Fibroblast of villous mesenchyme (primary cell): ENCODE results near the gene NUP88. TPM values are rescaled to one million over a fixed set of nuclear protein-coding genes. Genes with fewer than 3 reads are reported as not detected.
"Not testable (repeated sequence)": the region's sequence is repeated elsewhere in the genome, so short reads cannot be mapped to it uniquely, and the experiment has no call there.

Experiments used
- DNase-seq: peaks from one replicate; pipeline ENCODE4 v3.0.0-alpha.2; 2010; ENCODE audit warnings: low read depth
- H3K4me3 ChIP-seq: 2 replicates; pipeline ENCODE4 v1.5.1; 2011; ENCODE audit warnings: low read depth, mild to moderate bottlenecking, low read length
- CTCF ChIP-seq: IDR thresholded peaks from 2 replicates; pipeline ENCODE4 v1.5.1; 2012; ENCODE audit warnings: low read depth, mild to moderate bottlenecking, low read length; ENCODE audit not compliant: insufficient read depth
- total RNA-seq: library from RNA; depleted of rRNA; stranded (reverse); fragments of >200 nt; gene quantifications from 2 replicates; pipeline ENCODE4 v1.2.3, GENCODE V29; 2012

NUP88 gene
- total RNA-seq, 1 donor = 106 TPM

GRCh38 chr17:5431949-5432556 lies 12.6 kb upstream of the NUP88 start:
- H3K4me3 ChIP-seq = no peak overlapping the region
- no peak for TF ChIP-seq CTCF
- no peak for DNase-seq

- not testable (repeated sequence) for DNase-seq, H3K4me3 ChIP-seq
Measured at GRCh38 chr17:5431234-5431633, 11.8 kb upstream of the NUP88 start.

- TF ChIP-seq CTCF = no peak
- no peak overlapping the region for H3K4me3 ChIP-seq
- DNase-seq = no peak
Measured at GRCh38 chr17:5430413-5430999, 11.0 kb upstream of the NUP88 start.

GRCh38 chr17:5429191-5429887 lies 9.9 kb upstream of the NUP88 start:
- TF ChIP-seq CTCF = no peak
- DNase-seq = peak; percentile 10
- H3K4me3 ChIP-seq = no peak overlapping the region

GRCh38 chr17:5425826-5426225 lies 6.4 kb upstream of the NUP88 start:
- no peak overlapping the region for H3K4me3 ChIP-seq
- no peak for TF ChIP-seq CTCF
- no peak for DNase-seq

- peak; percentile 68 for DNase-seq
- H3K4me3 ChIP-seq = no peak overlapping the region
- no peak for TF ChIP-seq CTCF
Measured at GRCh38 chr17:5424909-5425308, 5.4 kb upstream of the NUP88 start.

- H3K4me3 ChIP-seq = no peak overlapping the region
- TF ChIP-seq CTCF = peak; percentile 5
- peak; percentile 28 for DNase-seq
Measured at GRCh38 chr17:5422505-5422904, 3.0 kb upstream of the NUP88 start.
